WTC11 (cell line): ENCODE data around the gene PLBD2. TPM values are rescaled to one million over a fixed set of nuclear protein-coding genes. Genes with fewer than 3 reads are reported as not detected.

Source experiments
- ATAC-seq: fragments of 200-7000 bp; cut with Tn5 transposase; 2 replicates; pipeline ENCODE4 v1.10.0; 2021; ENCODE audit warnings: mild to moderate bottlenecking, moderate library complexity
- CTCF ChIA-PET: fragments of 300-600 bp; sonication (Branson Sonifier 250); formaldehyde crosslinking; loops from one replicate; lab custom pipeline; 2021; ENCODE audit warnings: antibody characterized with exemption; lab: Charles Lee
- POLR2A ChIA-PET: fragments of 350-600 bp; sonication (Branson Sonifier 250); formaldehyde crosslinking; loops from one replicate; lab custom pipeline; 2021; ENCODE audit warnings: antibody characterized with exemption; lab: Charles Lee
- DNase-seq: peaks from one replicate; pipeline ENCODE4 v3.0.0; 2021; ENCODE audit warnings: low spot score
- H3K27ac Mint-ChIP-seq: 2 replicates; pipeline ENCODE4 v1.8.0; 2021; ENCODE audit warnings: mixed read lengths
- H3K27me3 Mint-ChIP-seq: 2 replicates; pipeline ENCODE4 v1.8.0; 2021; ENCODE audit warnings: low read depth, mild to moderate bottlenecking, moderate library complexity, mixed read lengths
- H3K36me3 Mint-ChIP-seq: 2 replicates; pipeline ENCODE4 v1.8.0; 2021; ENCODE audit warnings: mixed read lengths
- H3K4me1 Mint-ChIP-seq: 2 replicates; pipeline ENCODE4 v1.8.0; 2022; ENCODE audit warnings: mixed read lengths
- H3K4me3 Mint-ChIP-seq: 2 replicates; pipeline ENCODE4 v1.8.0; 2021; ENCODE audit warnings: mild to moderate bottlenecking, moderate library complexity, mixed read lengths
- H3K9me3 Mint-ChIP-seq: 2 replicates; pipeline ENCODE4 v1.8.0; 2021; ENCODE audit warnings: mixed read lengths
- AFF4 ChIP-seq: sonication (generic); formaldehyde crosslinking; IDR thresholded peaks from 2 replicates; pipeline ENCODE4 v1.8.1; 2023; ENCODE audit warnings: mild to moderate bottlenecking, missing genetic modification reagents, borderline replicate concordance
- E2F5 ChIP-seq: sonication (generic); formaldehyde crosslinking; IDR thresholded peaks from 2 replicates; pipeline ENCODE4 v1.8.1; 2022; ENCODE audit warnings: mild to moderate bottlenecking, moderate library complexity, missing genetic modification reagents
- FOXK1 ChIP-seq: sonication (generic); formaldehyde crosslinking; IDR thresholded peaks from 2 replicates; pipeline ENCODE4 v1.8.0; 2022; ENCODE audit warnings: mild to moderate bottlenecking, moderate library complexity, missing genetic modification reagents
- GABPB1 ChIP-seq: sonication (generic); formaldehyde crosslinking; IDR thresholded peaks from 2 replicates; pipeline ENCODE4 v1.8.1; 2023; ENCODE audit warnings: mild to moderate bottlenecking, missing genetic modification reagents
- HMGXB4 ChIP-seq: sonication (generic); formaldehyde crosslinking; IDR thresholded peaks from 2 replicates; pipeline ENCODE4 v1.8.1; 2023; ENCODE audit warnings: mild to moderate bottlenecking, moderate library complexity, missing genetic modification reagents
- NFYB ChIP-seq: sonication (generic); formaldehyde crosslinking; conservative IDR thresholded peaks from 2 replicates; pipeline ENCODE4 v1.8.0; 2022; ENCODE audit warnings: low read depth, missing genetic modification reagents
- PRRX2 ChIP-seq: fragments of 250-450 bp; sonication (Bioruptor Pico); IDR thresholded peaks from 2 replicates; pipeline ENCODE4 v1.8.0; 2021; ENCODE audit warnings: mild to moderate bottlenecking
- RORB ChIP-seq: fragments of 250-450 bp; sonication (Bioruptor Pico); IDR thresholded peaks from 2 replicates; pipeline ENCODE4 v1.9.0; 2021; ENCODE audit warnings: mild to moderate bottlenecking
- SOX15 ChIP-seq: fragments of 250-450 bp; sonication (Bioruptor Pico); IDR thresholded peaks from 2 replicates; pipeline ENCODE4 v1.9.0; 2021; ENCODE audit warnings: mild to moderate bottlenecking
- TP53 ChIP-seq: sonication (generic); formaldehyde crosslinking; IDR thresholded peaks from 2 replicates; pipeline ENCODE4 v1.8.1; 2023; ENCODE audit warnings: mild to moderate bottlenecking, missing genetic modification reagents
- ZNF121 ChIP-seq: sonication (generic); formaldehyde crosslinking; IDR thresholded peaks from 2 replicates; pipeline ENCODE4 v1.8.0; 2023; ENCODE audit warnings: missing genetic modification reagents
- ZNF423 ChIP-seq: fragments of 250-450 bp; sonication (Bioruptor Pico); IDR thresholded peaks from 2 replicates; pipeline ENCODE4 v2.1.2; 2022; ENCODE audit warnings: mild to moderate bottlenecking, moderate library complexity
- total RNA-seq: library from RNA; stranded (reverse); gene quantifications from 3 replicates; pipeline ENCODE4 v1.2.3, GENCODE V29; 2021
- TF ChIP-seq, protein P1 (sequence below): fragments of 250-450 bp; sonication (Bioruptor Pico); IDR thresholded peaks from 2 replicates; pipeline ENCODE4 v1.9.0; 2021; ENCODE audit warnings: mild to moderate bottlenecking, borderline replicate concordance
- TF ChIP-seq, protein P2 (sequence below): sonication (generic); formaldehyde crosslinking; IDR thresholded peaks from 2 replicates; pipeline ENCODE4 v1.8.0; 2023; ENCODE audit warnings: missing genetic modification reagents, mild to moderate bottlenecking, borderline replicate concordance
- TF ChIP-seq, protein P3 (sequence below): sonication (generic); formaldehyde crosslinking; IDR thresholded peaks from 2 replicates; pipeline ENCODE4 v1.8.0; 2023; ENCODE audit warnings: mild to moderate bottlenecking, missing genetic modification reagents
- TF ChIP-seq, protein P4 (sequence below): sonication (generic); formaldehyde crosslinking; IDR thresholded peaks from 2 replicates; pipeline ENCODE4 v1.8.0; 2022; ENCODE audit warnings: missing genetic modification reagents

PLBD2 gene
- total RNA-seq, 1 experiment from 2014 or later, result 34.8 TPM

- peaks cover 18% of the 10 kb centered on the region for H3K4me1 Mint-ChIP-seq
- no peaks in the 10 kb centered on the region for H3K36me3 Mint-ChIP-seq
- H3K27me3 Mint-ChIP-seq, result no peaks in the 10 kb centered on the region
- no peak overlapping the region for H3K27ac Mint-ChIP-seq
- ChIA-PET CTCF (interaction anchor here (1.0 to 2.6 kb wide), 2 partner anchors 9 to 77 kb away, joined by 5 to 16 read pairs; no protein-coding TSS in a partner anchor), POLR2A (interaction anchor here (0.6 to 0.7 kb wide), 2 partner anchors 10 to 87 kb away, joined by 3 to 5 read pairs; no protein-coding TSS in a partner anchor)
- H3K4me3 Mint-ChIP-seq, result no peak overlapping the region
- H3K9me3 Mint-ChIP-seq, result no peaks in the 10 kb centered on the region
- ATAC-seq (no peak), DNase-seq (no peak)
- TF ChIP-seq, protein P1, sequence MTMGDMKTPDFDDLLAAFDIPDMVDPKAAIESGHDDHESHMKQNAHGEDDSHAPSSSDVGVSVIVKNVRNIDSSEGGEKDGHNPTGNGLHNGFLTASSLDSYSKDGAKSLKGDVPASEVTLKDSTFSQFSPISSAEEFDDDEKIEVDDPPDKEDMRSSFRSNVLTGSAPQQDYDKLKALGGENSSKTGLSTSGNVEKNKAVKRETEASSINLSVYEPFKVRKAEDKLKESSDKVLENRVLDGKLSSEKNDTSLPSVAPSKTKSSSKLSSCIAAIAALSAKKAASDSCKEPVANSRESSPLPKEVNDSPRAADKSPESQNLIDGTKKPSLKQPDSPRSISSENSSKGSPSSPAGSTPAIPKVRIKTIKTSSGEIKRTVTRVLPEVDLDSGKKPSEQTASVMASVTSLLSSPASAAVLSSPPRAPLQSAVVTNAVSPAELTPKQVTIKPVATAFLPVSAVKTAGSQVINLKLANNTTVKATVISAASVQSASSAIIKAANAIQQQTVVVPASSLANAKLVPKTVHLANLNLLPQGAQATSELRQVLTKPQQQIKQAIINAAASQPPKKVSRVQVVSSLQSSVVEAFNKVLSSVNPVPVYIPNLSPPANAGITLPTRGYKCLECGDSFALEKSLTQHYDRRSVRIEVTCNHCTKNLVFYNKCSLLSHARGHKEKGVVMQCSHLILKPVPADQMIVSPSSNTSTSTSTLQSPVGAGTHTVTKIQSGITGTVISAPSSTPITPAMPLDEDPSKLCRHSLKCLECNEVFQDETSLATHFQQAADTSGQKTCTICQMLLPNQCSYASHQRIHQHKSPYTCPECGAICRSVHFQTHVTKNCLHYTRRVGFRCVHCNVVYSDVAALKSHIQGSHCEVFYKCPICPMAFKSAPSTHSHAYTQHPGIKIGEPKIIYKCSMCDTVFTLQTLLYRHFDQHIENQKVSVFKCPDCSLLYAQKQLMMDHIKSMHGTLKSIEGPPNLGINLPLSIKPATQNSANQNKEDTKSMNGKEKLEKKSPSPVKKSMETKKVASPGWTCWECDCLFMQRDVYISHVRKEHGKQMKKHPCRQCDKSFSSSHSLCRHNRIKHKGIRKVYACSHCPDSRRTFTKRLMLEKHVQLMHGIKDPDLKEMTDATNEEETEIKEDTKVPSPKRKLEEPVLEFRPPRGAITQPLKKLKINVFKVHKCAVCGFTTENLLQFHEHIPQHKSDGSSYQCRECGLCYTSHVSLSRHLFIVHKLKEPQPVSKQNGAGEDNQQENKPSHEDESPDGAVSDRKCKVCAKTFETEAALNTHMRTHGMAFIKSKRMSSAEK (CRISPR knock-in tag), result no peak
- TF ChIP-seq FOXK1, result no peak
- TF ChIP-seq RORB (CRISPR knock-in tag), result no peak
- no peak for TF ChIP-seq GABPB1 (CRISPR knock-in tag)
- TF ChIP-seq TP53 (CRISPR knock-in tag), result no peak
- no peak for TF ChIP-seq PRRX2 (CRISPR knock-in tag)
- TF ChIP-seq HMGXB4 (CRISPR knock-in tag), result no peak
- no peak for TF ChIP-seq E2F5 (CRISPR knock-in tag)
- TF ChIP-seq, protein P2, sequence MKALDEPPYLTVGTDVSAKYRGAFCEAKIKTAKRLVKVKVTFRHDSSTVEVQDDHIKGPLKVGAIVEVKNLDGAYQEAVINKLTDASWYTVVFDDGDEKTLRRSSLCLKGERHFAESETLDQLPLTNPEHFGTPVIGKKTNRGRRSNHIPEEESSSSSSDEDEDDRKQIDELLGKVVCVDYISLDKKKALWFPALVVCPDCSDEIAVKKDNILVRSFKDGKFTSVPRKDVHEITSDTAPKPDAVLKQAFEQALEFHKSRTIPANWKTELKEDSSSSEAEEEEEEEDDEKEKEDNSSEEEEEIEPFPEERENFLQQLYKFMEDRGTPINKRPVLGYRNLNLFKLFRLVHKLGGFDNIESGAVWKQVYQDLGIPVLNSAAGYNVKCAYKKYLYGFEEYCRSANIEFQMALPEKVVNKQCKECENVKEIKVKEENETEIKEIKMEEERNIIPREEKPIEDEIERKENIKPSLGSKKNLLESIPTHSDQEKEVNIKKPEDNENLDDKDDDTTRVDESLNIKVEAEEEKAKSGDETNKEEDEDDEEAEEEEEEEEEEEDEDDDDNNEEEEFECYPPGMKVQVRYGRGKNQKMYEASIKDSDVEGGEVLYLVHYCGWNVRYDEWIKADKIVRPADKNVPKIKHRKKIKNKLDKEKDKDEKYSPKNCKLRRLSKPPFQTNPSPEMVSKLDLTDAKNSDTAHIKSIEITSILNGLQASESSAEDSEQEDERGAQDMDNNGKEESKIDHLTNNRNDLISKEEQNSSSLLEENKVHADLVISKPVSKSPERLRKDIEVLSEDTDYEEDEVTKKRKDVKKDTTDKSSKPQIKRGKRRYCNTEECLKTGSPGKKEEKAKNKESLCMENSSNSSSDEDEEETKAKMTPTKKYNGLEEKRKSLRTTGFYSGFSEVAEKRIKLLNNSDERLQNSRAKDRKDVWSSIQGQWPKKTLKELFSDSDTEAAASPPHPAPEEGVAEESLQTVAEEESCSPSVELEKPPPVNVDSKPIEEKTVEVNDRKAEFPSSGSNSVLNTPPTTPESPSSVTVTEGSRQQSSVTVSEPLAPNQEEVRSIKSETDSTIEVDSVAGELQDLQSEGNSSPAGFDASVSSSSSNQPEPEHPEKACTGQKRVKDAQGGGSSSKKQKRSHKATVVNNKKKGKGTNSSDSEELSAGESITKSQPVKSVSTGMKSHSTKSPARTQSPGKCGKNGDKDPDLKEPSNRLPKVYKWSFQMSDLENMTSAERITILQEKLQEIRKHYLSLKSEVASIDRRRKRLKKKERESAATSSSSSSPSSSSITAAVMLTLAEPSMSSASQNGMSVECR, result no peak
- TF ChIP-seq ZNF423 (CRISPR knock-in tag), result no peak
- TF ChIP-seq, protein P3, sequence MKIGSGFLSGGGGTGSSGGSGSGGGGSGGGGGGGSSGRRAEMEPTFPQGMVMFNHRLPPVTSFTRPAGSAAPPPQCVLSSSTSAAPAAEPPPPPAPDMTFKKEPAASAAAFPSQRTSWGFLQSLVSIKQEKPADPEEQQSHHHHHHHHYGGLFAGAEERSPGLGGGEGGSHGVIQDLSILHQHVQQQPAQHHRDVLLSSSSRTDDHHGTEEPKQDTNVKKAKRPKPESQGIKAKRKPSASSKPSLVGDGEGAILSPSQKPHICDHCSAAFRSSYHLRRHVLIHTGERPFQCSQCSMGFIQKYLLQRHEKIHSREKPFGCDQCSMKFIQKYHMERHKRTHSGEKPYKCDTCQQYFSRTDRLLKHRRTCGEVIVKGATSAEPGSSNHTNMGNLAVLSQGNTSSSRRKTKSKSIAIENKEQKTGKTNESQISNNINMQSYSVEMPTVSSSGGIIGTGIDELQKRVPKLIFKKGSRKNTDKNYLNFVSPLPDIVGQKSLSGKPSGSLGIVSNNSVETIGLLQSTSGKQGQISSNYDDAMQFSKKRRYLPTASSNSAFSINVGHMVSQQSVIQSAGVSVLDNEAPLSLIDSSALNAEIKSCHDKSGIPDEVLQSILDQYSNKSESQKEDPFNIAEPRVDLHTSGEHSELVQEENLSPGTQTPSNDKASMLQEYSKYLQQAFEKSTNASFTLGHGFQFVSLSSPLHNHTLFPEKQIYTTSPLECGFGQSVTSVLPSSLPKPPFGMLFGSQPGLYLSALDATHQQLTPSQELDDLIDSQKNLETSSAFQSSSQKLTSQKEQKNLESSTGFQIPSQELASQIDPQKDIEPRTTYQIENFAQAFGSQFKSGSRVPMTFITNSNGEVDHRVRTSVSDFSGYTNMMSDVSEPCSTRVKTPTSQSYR, result no peak
- TF ChIP-seq SOX15 (CRISPR knock-in tag), result no peak
- TF ChIP-seq ZNF121 (CRISPR knock-in tag), result no peak
- TF ChIP-seq, protein P4, sequence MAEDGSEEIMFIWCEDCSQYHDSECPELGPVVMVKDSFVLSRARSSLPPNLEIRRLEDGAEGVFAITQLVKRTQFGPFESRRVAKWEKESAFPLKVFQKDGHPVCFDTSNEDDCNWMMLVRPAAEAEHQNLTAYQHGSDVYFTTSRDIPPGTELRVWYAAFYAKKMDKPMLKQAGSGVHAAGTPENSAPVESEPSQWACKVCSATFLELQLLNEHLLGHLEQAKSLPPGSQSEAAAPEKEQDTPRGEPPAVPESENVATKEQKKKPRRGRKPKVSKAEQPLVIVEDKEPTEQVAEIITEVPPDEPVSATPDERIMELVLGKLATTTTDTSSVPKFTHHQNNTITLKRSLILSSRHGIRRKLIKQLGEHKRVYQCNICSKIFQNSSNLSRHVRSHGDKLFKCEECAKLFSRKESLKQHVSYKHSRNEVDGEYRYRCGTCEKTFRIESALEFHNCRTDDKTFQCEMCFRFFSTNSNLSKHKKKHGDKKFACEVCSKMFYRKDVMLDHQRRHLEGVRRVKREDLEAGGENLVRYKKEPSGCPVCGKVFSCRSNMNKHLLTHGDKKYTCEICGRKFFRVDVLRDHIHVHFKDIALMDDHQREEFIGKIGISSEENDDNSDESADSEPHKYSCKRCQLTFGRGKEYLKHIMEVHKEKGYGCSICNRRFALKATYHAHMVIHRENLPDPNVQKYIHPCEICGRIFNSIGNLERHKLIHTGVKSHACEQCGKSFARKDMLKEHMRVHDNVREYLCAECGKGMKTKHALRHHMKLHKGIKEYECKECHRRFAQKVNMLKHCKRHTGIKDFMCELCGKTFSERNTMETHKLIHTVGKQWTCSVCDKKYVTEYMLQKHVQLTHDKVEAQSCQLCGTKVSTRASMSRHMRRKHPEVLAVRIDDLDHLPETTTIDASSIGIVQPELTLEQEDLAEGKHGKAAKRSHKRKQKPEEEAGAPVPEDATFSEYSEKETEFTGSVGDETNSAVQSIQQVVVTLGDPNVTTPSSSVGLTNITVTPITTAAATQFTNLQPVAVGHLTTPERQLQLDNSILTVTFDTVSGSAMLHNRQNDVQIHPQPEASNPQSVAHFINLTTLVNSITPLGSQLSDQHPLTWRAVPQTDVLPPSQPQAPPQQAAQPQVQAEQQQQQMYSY (CRISPR knock-in tag), result no peak
- no peak for TF ChIP-seq NFYB (CRISPR knock-in tag)
- TF ChIP-seq AFF4, result no peak
Measured at GRCh38 chr12:113347892-113348291, 10.5 kb upstream of the PLBD2 start.
